BLaER1 treated with 17β-estradiol and CSF1 and Interleukin-3, amounts not matched to agents 10 nM and 100 nM (cell line): ENCODE results near the gene ERCC6.

Experiments used
- H3K27ac ChIP-seq, 11 experiments: shearing (Covaris generic); formaldehyde crosslinking; 2 replicates each; pipeline ENCODE4 v1.8.1; 2022
- H3K27me3 ChIP-seq, 11 experiments: shearing (Covaris generic); formaldehyde crosslinking; 2 replicates each; pipeline ENCODE4 v1.8.1; 2022
- H3K36me3 ChIP-seq, 11 experiments: shearing (Covaris generic); formaldehyde crosslinking; 2 replicates each; pipeline ENCODE4 v1.8.1; 2022
- H3K4me1 ChIP-seq, 10 experiments: shearing (Covaris generic); formaldehyde crosslinking; 2 replicates each; pipeline ENCODE4 v1.8.1; 2022
- H3K4me2 ChIP-seq, 11 experiments: shearing (Covaris generic); formaldehyde crosslinking; 2 replicates each; pipeline ENCODE4 v1.8.1; 2022
- H3K4me3 ChIP-seq, 10 experiments: shearing (Covaris generic); formaldehyde crosslinking; 2 replicates each; pipeline ENCODE4 v1.8.1; 2022
- H3K9ac ChIP-seq, 11 experiments: shearing (Covaris generic); formaldehyde crosslinking; 2 replicates each; pipeline ENCODE4 v1.8.1; 2022
- H3K9me3 ChIP-seq, 11 experiments: shearing (Covaris generic); formaldehyde crosslinking; replicated peaks in 1 of 11; 2 replicates each; pipeline ENCODE4 v1.8.1; 2022
- H4K20me1 ChIP-seq, 11 experiments: shearing (Covaris generic); formaldehyde crosslinking; 2 replicates each; pipeline ENCODE4 v1.8.1; 2022
- Cebpa-rat ChIP-seq, 11 experiments: shearing (Covaris generic); IDR thresholded peaks; 2 replicates each; pipeline ENCODE4 v1.8.1; 2022

The ERCC6 gene

GRCh38 chr10:49552277-49552676, 13.4 kb upstream of the ERCC6 start:
- no peak overlapping the region for H3K4me2 ChIP-seq
- H3K9ac ChIP-seq = no peak overlapping the region
- H4K20me1 ChIP-seq = no peaks in the 10 kb centered on the region
- TF ChIP-seq Cebpa-rat (IDR thresholded peaks at IDR 0.05) = no peak
- H3K36me3 ChIP-seq = no peaks in the 10 kb centered on the region
- H3K27ac ChIP-seq = no peak overlapping the region
- peaks cover 0 to 14% (median 0%) of the 10 kb centered on the region in 11 experiments; a peak in 5 of 22 replicates for H3K9me3 ChIP-seq
- H3K27me3 ChIP-seq = no peaks in the 10 kb centered on the region
- peaks cover 0 to 15% (median 0%) of the 10 kb centered on the region in 10 experiments; a peak in 6 of 20 replicates for H3K4me1 ChIP-seq
- no peak overlapping the region for H3K4me3 ChIP-seq

GRCh38 chr10:49550563-49550962, 11.6 kb upstream of the ERCC6 start:
- Histone ChIP-seq H3K27ac (0 out of 22 replicates have a peak overlapping the region, but pooled peaks of 1 of the 11 experiments have one; percentile 18), H3K27me3 (no peaks in the 10 kb centered on the region), H3K4me3 (no peak overlapping the region), H3K9ac (no peak overlapping the region), H3K36me3 (no peaks in the 10 kb centered on the region), H4K20me1 (no peaks in the 10 kb centered on the region), H3K4me2 (peak overlapping the region in 4 of 11 experiments; percentile 18 to 55 (median 45); a peak in 7 of 22 replicates), H3K9me3 (peaks cover 2 to 12% (median 7%) of the 10 kb centered on the region in 11 experiments; a peak in 19 of 22 replicates), H3K4me1 (peaks cover 0 to 15% (median 0%) of the 10 kb centered on the region in 10 experiments; a peak in 6 of 20 replicates)
- TF ChIP-seq Cebpa-rat (IDR thresholded peaks at IDR 0.05) = no peak

- peak overlapping the region in 1 of 11 experiments; percentile 18; a peak in 1 of 22 replicates for H3K27ac ChIP-seq
- H3K9me3 ChIP-seq = peaks cover 10 to 18% (median 13%) of the 10 kb centered on the region in 11 experiments
- H3K27me3 ChIP-seq = no peaks in the 10 kb centered on the region
- no peak for TF ChIP-seq Cebpa-rat (IDR thresholded peaks at IDR 0.05)
- no peaks in the 10 kb centered on the region for H3K36me3 ChIP-seq
- H3K4me2 ChIP-seq = peak overlapping the region in 3 of 11 experiments; percentile 44 to 55 (median 46); a peak in 5 of 22 replicates
- peaks cover 0 to 15% (median 0%) of the 10 kb centered on the region in 10 experiments; a peak in 6 of 20 replicates for H3K4me1 ChIP-seq
- H4K20me1 ChIP-seq = no peaks in the 10 kb centered on the region
- H3K4me3 ChIP-seq = no peak overlapping the region
- no peak overlapping the region for H3K9ac ChIP-seq
Observed at GRCh38 chr10:49549640-49550346, 10.9 kb upstream of the ERCC6 start.

- TF ChIP-seq Cebpa-rat (IDR thresholded peaks at IDR 0.05) = no peak
- no peaks in the 10 kb centered on the region for H3K36me3 ChIP-seq
- H3K4me2 ChIP-seq = no peak overlapping the region
- no peaks in the 10 kb centered on the region for H4K20me1 ChIP-seq
- peaks cover 16 to 21% (median 18%) of the 10 kb centered on the region in 10 experiments for H3K4me1 ChIP-seq
- peaks cover 23 to 35% (median 26%) of the 10 kb centered on the region in 11 experiments for H3K9me3 ChIP-seq
- H3K27ac ChIP-seq = no peak overlapping the region
- no peak overlapping the region for H3K9ac ChIP-seq
- H3K27me3 ChIP-seq = no peaks in the 10 kb centered on the region
- no peak overlapping the region for H3K4me3 ChIP-seq
Observed at GRCh38 chr10:49543604-49544003, 4.7 kb upstream of the ERCC6 start.

GRCh38 chr10:49542353-49542752, 3.4 kb upstream of the ERCC6 start:
- Histone ChIP-seq H3K27me3 (no peaks in the 10 kb centered on the region), H4K20me1 (peaks cover 0 to 4% (median 0%) of the 10 kb centered on the region in 11 experiments; a peak in 1 of 22 replicates), H3K4me2 (no peak overlapping the region), H3K27ac (no peak overlapping the region), H3K4me1 (peaks cover 26 to 31% (median 28%) of the 10 kb centered on the region in 10 experiments), H3K9ac (no peak overlapping the region), H3K9me3 (peaks cover 23 to 35% (median 26%) of the 10 kb centered on the region in 11 experiments), H3K36me3 (no peaks in the 10 kb centered on the region), H3K4me3 (no peak overlapping the region)
- no peak for TF ChIP-seq Cebpa-rat (IDR thresholded peaks at IDR 0.05)

- H3K36me3 ChIP-seq = no peaks in the 10 kb centered on the region
- H3K9me3 ChIP-seq = peaks cover 23 to 35% (median 26%) of the 10 kb centered on the region in 11 experiments
- peaks cover 0 to 4% (median 0%) of the 10 kb centered on the region in 11 experiments; a peak in 1 of 22 replicates for H4K20me1 ChIP-seq
- no peak overlapping the region for H3K9ac ChIP-seq
- TF ChIP-seq Cebpa-rat (IDR thresholded peaks at IDR 0.05) = no peak
- H3K4me2 ChIP-seq = no peak overlapping the region
- H3K27me3 ChIP-seq = no peaks in the 10 kb centered on the region
- peaks cover 27 to 36% (median 30%) of the 10 kb centered on the region in 10 experiments for H3K4me1 ChIP-seq
- no peak overlapping the region for H3K27ac ChIP-seq
- H3K4me3 ChIP-seq = no peak overlapping the region
Observed at GRCh38 chr10:49541762-49542161, 2.8 kb upstream of the ERCC6 start.

GRCh38 chr10:49540056-49540797, 1.3 kb upstream of the ERCC6 start:
- Histone ChIP-seq H3K9ac (peak overlapping the region in 9 of 11 experiments; percentile 84 to 96 (median 89); a peak in 15 of 22 replicates), H3K4me1 (peaks cover 30 to 51% (median 43%) of the 10 kb centered on the region in 10 experiments), H3K9me3 (peaks cover 12 to 22% (median 19%) of the 10 kb centered on the region in 11 experiments), H3K4me2 (peak overlapping the region; percentile 88 to 99 (median 95)), H3K4me3 (peak overlapping the region in 3 of 10 experiments; percentile 81 to 94 (median 86); a peak in 6 of 20 replicates), H3K27me3 (no peaks in the 10 kb centered on the region), H4K20me1 (peaks cover 0 to 15% (median 2%) of the 10 kb centered on the region in 11 experiments; a peak in 6 of 22 replicates), H3K27ac (peak overlapping the region in 7 of 11 experiments; percentile 75 to 96 (median 87); a peak in 13 of 22 replicates), H3K36me3 (peaks cover 0 to 8% (median 0%) of the 10 kb centered on the region in 11 experiments; a peak in 1 of 22 replicates)
- no peak for TF ChIP-seq Cebpa-rat (IDR thresholded peaks at IDR 0.05)

GRCh38 chr10:49539320-49539885, 482 bp upstream of the ERCC6 start:
- peaks cover 0 to 23% (median 9%) of the 10 kb centered on the region in 11 experiments; a peak in 9 of 22 replicates for H4K20me1 ChIP-seq
- peak overlapping the region; percentile 88 to 99 (median 95) for H3K4me2 ChIP-seq
- peak overlapping the region; percentile 73 to 94 (median 80) for H3K4me3 ChIP-seq
- H3K36me3 ChIP-seq = peaks cover 0 to 8% (median 0%) of the 10 kb centered on the region in 11 experiments; a peak in 1 of 22 replicates
- no peaks in the 10 kb centered on the region for H3K27me3 ChIP-seq
- peak overlapping the region; percentile 82 to 96 (median 88) for H3K9ac ChIP-seq
- H3K27ac ChIP-seq = peak overlapping the region; percentile 58 to 96 (median 80)
- no peak for TF ChIP-seq Cebpa-rat (IDR thresholded peaks at IDR 0.05)
- H3K4me1 ChIP-seq = peaks cover 36 to 59% (median 50%) of the 10 kb centered on the region in 10 experiments
- H3K9me3 ChIP-seq = peaks cover 3 to 14% (median 11%) of the 10 kb centered on the region in 11 experiments; a peak in 20 of 22 replicates
